ENCODE data around the gene MYCBP2. TPM values are rescaled to one million over a fixed set of nuclear protein-coding genes. Genes with fewer than 3 reads are reported as not detected.

Gene MYCBP2
- total RNA-seq, 1 donor from 2014 or later = 61.1 TPM

- Histone ChIP-seq H3K9me3 (ENCODE audit: control insufficient read depth in 3 of 3, low read length in 3 of 3) (no peaks in the 10 kb centered on the region), H3K27me3 (ENCODE audit: control insufficient read depth in 3 of 3, insufficient read depth in 3 of 3, low read length in 3 of 3) (no peaks in the 10 kb centered on the region), H3K36me3 (ENCODE audit: control insufficient read depth in 3 of 3, insufficient read depth in 3 of 3, low read length in 3 of 3) (no peaks in the 10 kb centered on the region), H3K27ac (ENCODE audit: low read depth, low read length) (no peak overlapping the region), H3K4me3 (ENCODE audit: low read length in 3 of 3) (no peak overlapping the region), H3K9ac (ENCODE audit: low read depth in 1 of 3, low read length in 3 of 3) (no peak overlapping the region), H3K4me1 (ENCODE audit: control insufficient read depth in 3 of 3, insufficient read depth in 3 of 3, low read length in 3 of 3) (peaks cover 5 to 30% (median 8%) of the 10 kb centered on the region in 3 donors)
These were observed 12.1 kb upstream of the MYCBP2 start for GRCh38 chr13:77338961-77339401.

DNA sequence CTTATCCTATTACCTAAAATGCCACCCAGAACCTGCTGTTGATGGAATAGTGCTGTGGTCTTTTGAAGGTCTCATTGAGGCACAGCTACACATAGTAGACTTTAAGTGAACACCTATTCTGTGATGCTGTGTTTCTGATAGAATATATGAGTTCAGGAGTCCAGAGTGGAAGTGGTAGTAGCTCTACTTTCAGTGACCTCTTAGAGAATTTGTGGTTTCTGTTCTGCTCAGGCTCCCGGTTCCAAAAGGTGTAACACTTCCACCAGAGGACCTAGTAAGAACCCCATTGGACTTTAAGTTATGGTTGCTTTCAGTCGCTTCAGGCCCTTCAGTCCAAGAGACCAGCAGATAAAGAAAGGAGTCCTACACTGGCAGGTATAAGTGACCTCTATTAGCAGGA, 11.4 kb upstream of the MYCBP2 start:
- H3K27ac ChIP-seq (ENCODE audit: low read depth, low read length) = no peak overlapping the region
- H3K9ac ChIP-seq (ENCODE audit: low read depth in 1 of 3, low read length in 3 of 3) = no peak overlapping the region
- H3K4me3 ChIP-seq (ENCODE audit: low read length in 3 of 3) = no peak overlapping the region
- no peaks in the 10 kb centered on the region for H3K36me3 ChIP-seq (ENCODE audit: control insufficient read depth in 3 of 3, insufficient read depth in 3 of 3, low read length in 3 of 3)
- H3K27me3 ChIP-seq (ENCODE audit: control insufficient read depth in 3 of 3, insufficient read depth in 3 of 3, low read length in 3 of 3) = no peaks in the 10 kb centered on the region
- no peaks in the 10 kb centered on the region for H3K9me3 ChIP-seq (ENCODE audit: control insufficient read depth in 3 of 3, low read length in 3 of 3)
- H3K4me1 ChIP-seq (ENCODE audit: control insufficient read depth in 3 of 3, insufficient read depth in 3 of 3, low read length in 3 of 3) = peaks cover 5 to 36% (median 8%) of the 10 kb centered on the region in 3 donors

- no peaks in the 10 kb centered on the region for H3K27me3 ChIP-seq (ENCODE audit: control insufficient read depth in 3 of 3, insufficient read depth in 3 of 3, low read length in 3 of 3)
- H3K36me3 ChIP-seq (ENCODE audit: control insufficient read depth in 3 of 3, insufficient read depth in 3 of 3, low read length in 3 of 3) = no peaks in the 10 kb centered on the region
- H3K4me1 ChIP-seq (ENCODE audit: control insufficient read depth in 3 of 3, insufficient read depth in 3 of 3, low read length in 3 of 3) = peaks cover 5 to 37% (median 8%) of the 10 kb centered on the region in 3 donors
- no peak overlapping the region for H3K27ac ChIP-seq (ENCODE audit: low read depth, low read length)
- no peak overlapping the region for H3K9ac ChIP-seq (ENCODE audit: low read depth in 1 of 3, low read length in 3 of 3)
- no peak overlapping the region for H3K4me3 ChIP-seq (ENCODE audit: low read length in 3 of 3)
- no peaks in the 10 kb centered on the region for H3K9me3 ChIP-seq (ENCODE audit: control insufficient read depth in 3 of 3, low read length in 3 of 3)
These were observed 10.3 kb upstream of the MYCBP2 start for GRCh38 chr13:77337159-77337558.

DNA sequence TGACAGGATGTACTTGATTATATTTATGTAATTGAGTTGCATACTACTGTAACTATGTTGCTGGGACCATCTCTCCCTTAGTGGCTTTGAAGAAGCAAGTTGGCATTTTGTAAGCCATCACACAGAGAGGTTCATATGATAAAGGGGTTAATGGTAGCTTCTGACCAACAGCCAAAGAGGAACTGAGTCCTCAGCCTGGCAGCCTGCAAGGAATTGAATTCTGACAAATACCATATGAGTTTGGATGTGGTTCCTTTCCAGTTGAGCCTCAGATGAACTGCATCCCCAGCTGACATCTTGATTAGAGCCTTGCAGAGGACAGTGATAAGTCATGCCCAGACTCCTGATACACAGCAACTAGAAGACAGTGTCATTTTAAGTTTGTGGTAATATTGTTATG, 8.6 kb upstream of the MYCBP2 start:
- peaks cover 5 to 37% (median 8%) of the 10 kb centered on the region in 3 donors for H3K4me1 ChIP-seq (ENCODE audit: control insufficient read depth in 3 of 3, insufficient read depth in 3 of 3, low read length in 3 of 3)
- H3K9me3 ChIP-seq (ENCODE audit: control insufficient read depth in 3 of 3, low read length in 3 of 3) = no peaks in the 10 kb centered on the region
- H3K9ac ChIP-seq (ENCODE audit: low read depth in 1 of 3, low read length in 3 of 3) = no peak overlapping the region
- H3K27ac ChIP-seq (ENCODE audit: low read depth, low read length) = no peak overlapping the region
- no peaks in the 10 kb centered on the region for H3K27me3 ChIP-seq (ENCODE audit: control insufficient read depth in 3 of 3, insufficient read depth in 3 of 3, low read length in 3 of 3)
- no peak overlapping the region for H3K4me3 ChIP-seq (ENCODE audit: low read length in 3 of 3)
- no peaks in the 10 kb centered on the region for H3K36me3 ChIP-seq (ENCODE audit: control insufficient read depth in 3 of 3, insufficient read depth in 3 of 3, low read length in 3 of 3)

DNA sequence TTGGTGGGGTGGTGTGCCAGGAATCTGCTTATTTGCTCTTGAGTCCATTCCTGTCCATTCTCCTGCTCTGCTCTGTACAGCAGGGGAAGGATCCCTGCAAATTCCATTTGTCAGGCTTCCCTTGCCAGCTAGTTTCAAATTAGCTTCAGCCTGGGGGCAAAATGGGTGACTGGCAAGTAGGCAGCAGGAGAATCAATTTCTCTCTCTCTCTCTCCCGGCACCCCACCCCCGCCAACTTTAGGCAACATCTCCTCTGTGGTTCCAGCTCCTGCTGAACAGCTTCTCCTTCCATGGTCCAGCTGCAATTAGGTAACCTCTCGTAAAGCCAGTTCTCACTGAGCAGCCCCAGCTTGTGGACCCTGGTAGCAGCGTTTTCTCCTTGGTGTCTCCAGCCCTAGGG, 6.7 kb upstream of the MYCBP2 start:
- Histone ChIP-seq H3K4me3 (ENCODE audit: low read length in 3 of 3) (no peak overlapping the region), H3K9ac (ENCODE audit: low read depth in 1 of 3, low read length in 3 of 3) (no peak overlapping the region), H3K27ac (ENCODE audit: low read depth, low read length) (no peak overlapping the region), H3K9me3 (ENCODE audit: control insufficient read depth in 3 of 3, low read length in 3 of 3) (no peaks in the 10 kb centered on the region), H3K36me3 (ENCODE audit: control insufficient read depth in 3 of 3, insufficient read depth in 3 of 3, low read length in 3 of 3) (no peaks in the 10 kb centered on the region), H3K27me3 (ENCODE audit: control insufficient read depth in 3 of 3, insufficient read depth in 3 of 3, low read length in 3 of 3) (no peaks in the 10 kb centered on the region), H3K4me1 (ENCODE audit: control insufficient read depth in 3 of 3, insufficient read depth in 3 of 3, low read length in 3 of 3) (peaks cover 4 to 32% (median 11%) of the 10 kb centered on the region in 3 donors)

DNA sequence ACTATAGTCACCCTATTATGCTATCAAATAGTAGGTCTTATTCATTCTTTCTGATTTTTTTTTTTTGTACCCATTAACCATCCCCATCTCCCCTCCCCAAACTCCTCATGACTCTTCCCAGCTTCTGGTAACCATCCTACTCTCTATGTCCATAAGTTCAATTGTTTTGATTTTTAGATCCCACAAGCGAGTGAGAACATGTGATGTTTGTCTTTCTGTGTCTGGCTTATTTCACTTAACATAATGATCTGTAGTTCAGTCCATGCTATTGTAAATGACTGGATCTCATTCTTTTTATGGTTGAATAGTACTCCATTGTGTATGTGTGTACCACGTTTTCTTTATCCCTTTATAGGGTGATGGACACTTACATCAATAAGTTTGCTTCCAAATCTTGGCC, 4.5 kb upstream of the MYCBP2 start:
- no peak overlapping the region for H3K27ac ChIP-seq (ENCODE audit: low read depth, low read length)
- H3K36me3 ChIP-seq (ENCODE audit: control insufficient read depth in 3 of 3, insufficient read depth in 3 of 3, low read length in 3 of 3) = no peaks in the 10 kb centered on the region
- no peak overlapping the region for H3K9ac ChIP-seq (ENCODE audit: low read depth in 1 of 3, low read length in 3 of 3)
- H3K9me3 ChIP-seq (ENCODE audit: control insufficient read depth in 3 of 3, low read length in 3 of 3) = no peaks in the 10 kb centered on the region
- peaks cover 11 to 22% (median 18%) of the 10 kb centered on the region in 3 donors for H3K4me1 ChIP-seq (ENCODE audit: control insufficient read depth in 3 of 3, insufficient read depth in 3 of 3, low read length in 3 of 3)
- no peaks in the 10 kb centered on the region for H3K27me3 ChIP-seq (ENCODE audit: control insufficient read depth in 3 of 3, insufficient read depth in 3 of 3, low read length in 3 of 3)
- H3K4me3 ChIP-seq (ENCODE audit: low read length in 3 of 3) = no peak overlapping the region

DNA sequence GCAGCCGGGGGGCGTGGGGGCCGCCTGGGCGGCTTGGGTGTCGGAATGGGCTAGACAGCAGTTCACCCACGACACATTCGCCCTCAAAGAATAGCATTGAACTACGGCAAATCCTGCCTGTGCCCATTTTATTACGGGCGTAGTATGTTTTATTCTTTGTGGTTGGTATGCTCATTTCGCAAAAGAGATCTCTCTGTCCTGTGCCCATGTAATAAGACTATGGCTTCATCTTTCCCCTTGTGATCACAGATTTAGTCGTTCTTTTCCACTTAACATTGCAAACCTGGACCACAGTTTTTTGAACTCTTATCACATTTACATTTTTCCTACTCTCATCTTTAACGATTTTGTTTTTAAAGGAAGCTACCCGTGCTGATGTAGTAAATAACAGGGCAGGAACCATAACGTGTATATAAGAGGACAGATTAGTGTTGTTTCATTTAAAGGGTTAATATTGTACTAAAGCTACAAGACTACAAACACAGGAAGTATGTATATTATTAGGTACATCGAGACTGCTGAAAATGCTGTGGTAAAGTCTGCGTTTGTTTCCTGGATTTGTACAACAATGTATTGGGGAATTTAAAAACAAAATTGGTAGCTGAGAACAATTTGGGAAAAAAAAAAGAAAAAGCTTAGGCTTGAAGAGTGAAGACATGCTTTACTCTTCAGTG, 3.2 kb upstream of the MYCBP2 start:
- peak overlapping the region; percentile 76 for H3K27ac ChIP-seq (ENCODE audit: low read depth, low read length)
- no peaks in the 10 kb centered on the region for H3K36me3 ChIP-seq (ENCODE audit: control insufficient read depth in 3 of 3, insufficient read depth in 3 of 3, low read length in 3 of 3)
- peaks cover 15 to 27% (median 23%) of the 10 kb centered on the region in 3 donors for H3K4me1 ChIP-seq (ENCODE audit: control insufficient read depth in 3 of 3, insufficient read depth in 3 of 3, low read length in 3 of 3)
- peak overlapping the region; percentile 93 to 97 (median 96) for H3K4me3 ChIP-seq (ENCODE audit: low read length in 3 of 3)
- H3K9ac ChIP-seq (ENCODE audit: low read depth in 1 of 3, low read length in 3 of 3) = peak overlapping the region; percentile 82 to 95 (median 93)
- H3K9me3 ChIP-seq (ENCODE audit: control insufficient read depth in 3 of 3, low read length in 3 of 3) = no peaks in the 10 kb centered on the region
- no peaks in the 10 kb centered on the region for H3K27me3 ChIP-seq (ENCODE audit: control insufficient read depth in 3 of 3, insufficient read depth in 3 of 3, low read length in 3 of 3)

- Histone ChIP-seq H3K27ac (ENCODE audit: low read depth, low read length) (peak overlapping the region; percentile 76), H3K36me3 (ENCODE audit: control insufficient read depth in 3 of 3, insufficient read depth in 3 of 3, low read length in 3 of 3) (no peaks in the 10 kb centered on the region), H3K27me3 (ENCODE audit: control insufficient read depth in 3 of 3, insufficient read depth in 3 of 3, low read length in 3 of 3) (no peaks in the 10 kb centered on the region), H3K9ac (ENCODE audit: low read depth in 1 of 3, low read length in 3 of 3) (peak overlapping the region; percentile 82 to 95 (median 93)), H3K9me3 (ENCODE audit: control insufficient read depth in 3 of 3, low read length in 3 of 3) (no peaks in the 10 kb centered on the region), H3K4me1 (ENCODE audit: control insufficient read depth in 3 of 3, insufficient read depth in 3 of 3, low read length in 3 of 3) (peaks cover 20 to 30% (median 29%) of the 10 kb centered on the region in 3 donors), H3K4me3 (ENCODE audit: low read length in 3 of 3) (peak overlapping the region; percentile 93 to 97 (median 96))
These were observed 2.4 kb upstream of the MYCBP2 start for GRCh38 chr13:77329133-77329910.

DNA sequence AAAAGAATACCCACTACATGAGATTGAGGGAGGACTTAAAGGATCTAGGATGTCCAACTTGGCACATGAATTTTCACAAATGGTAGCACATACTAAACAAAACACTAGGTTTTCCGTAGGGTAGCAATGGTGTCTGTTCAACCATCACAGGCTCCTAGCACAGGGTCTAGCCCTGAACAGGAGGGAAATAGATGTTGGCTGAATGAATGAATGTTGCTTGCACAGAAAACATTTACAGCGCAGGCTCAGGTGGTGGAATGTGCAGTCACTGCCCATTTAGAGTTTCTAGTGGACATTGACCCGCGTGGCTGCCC, 1.9 kb upstream of the MYCBP2 start:
- H3K4me3 ChIP-seq (ENCODE audit: low read length in 3 of 3) = peak overlapping the region; percentile 93 to 97 (median 96)
- H3K27ac ChIP-seq (ENCODE audit: low read depth, low read length) = peak overlapping the region; percentile 76
- H3K9me3 ChIP-seq (ENCODE audit: control insufficient read depth in 3 of 3, low read length in 3 of 3) = no peaks in the 10 kb centered on the region
- H3K4me1 ChIP-seq (ENCODE audit: control insufficient read depth in 3 of 3, insufficient read depth in 3 of 3, low read length in 3 of 3) = peaks cover 24 to 33% (median 31%) of the 10 kb centered on the region in 3 donors
- H3K27me3 ChIP-seq (ENCODE audit: control insufficient read depth in 3 of 3, insufficient read depth in 3 of 3, low read length in 3 of 3) = no peaks in the 10 kb centered on the region
- peak overlapping the region; percentile 82 to 95 (median 93) for H3K9ac ChIP-seq (ENCODE audit: low read depth in 1 of 3, low read length in 3 of 3)
- no peaks in the 10 kb centered on the region for H3K36me3 ChIP-seq (ENCODE audit: control insufficient read depth in 3 of 3, insufficient read depth in 3 of 3, low read length in 3 of 3)

DNA sequence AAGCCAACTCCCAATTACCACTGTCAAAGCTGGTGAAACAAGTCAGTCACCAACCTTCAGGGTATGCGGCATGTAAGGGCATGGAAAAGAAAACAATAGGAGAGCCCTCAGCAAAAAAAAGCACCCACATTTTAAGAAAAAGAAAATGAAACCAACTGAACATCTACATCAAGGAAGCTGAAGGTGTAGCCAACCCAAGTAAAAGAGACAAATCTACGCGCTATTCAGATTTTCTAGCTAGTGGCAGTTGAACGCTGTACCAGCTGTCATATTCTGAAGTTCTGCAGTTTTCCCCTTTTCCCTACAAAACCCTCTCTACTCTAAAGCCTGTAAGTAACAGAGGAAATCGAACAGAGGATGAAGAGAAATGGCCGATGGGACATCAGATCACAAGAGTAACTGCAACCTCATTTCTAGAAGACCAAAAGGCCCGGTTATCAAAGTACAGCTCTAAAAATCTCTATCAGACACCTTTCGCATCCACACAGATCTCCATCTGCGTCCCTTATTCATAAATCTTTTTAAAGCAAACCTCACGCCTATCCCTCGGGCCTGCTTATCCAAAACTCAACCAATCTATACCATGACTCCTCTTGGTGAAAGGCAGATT, 1.4 kb downstream of the MYCBP2 start:
- Histone ChIP-seq H3K4me1 (ENCODE audit: control insufficient read depth in 3 of 3, insufficient read depth in 3 of 3, low read length in 3 of 3) (peaks cover 32 to 49% (median 41%) of the 10 kb centered on the region in 3 donors), H3K27me3 (ENCODE audit: control insufficient read depth in 3 of 3, insufficient read depth in 3 of 3, low read length in 3 of 3) (no peaks in the 10 kb centered on the region), H3K9ac (ENCODE audit: low read depth in 1 of 3, low read length in 3 of 3) (peak overlapping the region; percentile 78 to 86 (median 86)), H3K27ac (ENCODE audit: low read depth, low read length) (peak overlapping the region; percentile 90), H3K9me3 (ENCODE audit: control insufficient read depth in 3 of 3, low read length in 3 of 3) (no peaks in the 10 kb centered on the region), H3K36me3 (ENCODE audit: control insufficient read depth in 3 of 3, insufficient read depth in 3 of 3, low read length in 3 of 3) (no peaks in the 10 kb centered on the region), H3K4me3 (ENCODE audit: low read length in 3 of 3) (peak overlapping the region; percentile 88 to 98 (median 95))

Measured in skeletal muscle tissue (tissue), 4 donors.